ENCODE measurements around the gene SAMD10.

The SAMD10 gene

GRCh38 chr20:63955281-63955826, 24.1 kb downstream of the SAMD10 start:
- DNase-seq: peak; percentile 43

DNA sequence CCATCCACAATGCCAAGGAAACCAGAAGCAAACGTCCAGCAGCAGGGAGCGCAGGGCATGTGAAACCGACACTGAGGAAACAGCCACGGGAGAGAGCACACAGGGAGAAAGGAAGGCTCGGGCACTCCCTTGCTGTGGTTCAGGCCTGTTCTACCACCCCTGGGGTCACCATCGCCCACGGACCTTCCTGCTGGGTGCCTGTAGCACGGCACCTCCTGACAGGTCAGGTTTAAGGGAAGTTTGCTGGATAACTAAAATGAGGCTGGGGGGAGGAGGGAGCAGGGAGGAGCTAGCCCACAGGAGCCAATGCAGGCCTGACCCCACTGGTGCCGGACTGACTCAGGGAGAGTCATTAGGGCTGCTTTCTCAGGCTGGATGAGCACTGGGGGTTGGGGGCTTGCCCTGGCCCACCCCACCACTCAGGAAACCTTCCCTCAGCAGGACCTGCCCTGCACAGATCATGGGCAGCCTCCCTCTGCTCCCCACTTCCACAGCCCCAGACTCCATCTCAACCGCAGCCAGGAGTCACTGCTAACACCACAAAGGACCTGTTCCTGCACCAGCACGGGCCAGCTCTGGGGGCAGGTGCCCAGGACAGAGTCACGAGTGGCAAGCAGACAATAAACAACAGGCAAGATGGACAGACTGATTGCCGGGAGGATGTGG, 25.5 kb downstream of the SAMD10 start:
- no peak for DNase-seq

DNA sequence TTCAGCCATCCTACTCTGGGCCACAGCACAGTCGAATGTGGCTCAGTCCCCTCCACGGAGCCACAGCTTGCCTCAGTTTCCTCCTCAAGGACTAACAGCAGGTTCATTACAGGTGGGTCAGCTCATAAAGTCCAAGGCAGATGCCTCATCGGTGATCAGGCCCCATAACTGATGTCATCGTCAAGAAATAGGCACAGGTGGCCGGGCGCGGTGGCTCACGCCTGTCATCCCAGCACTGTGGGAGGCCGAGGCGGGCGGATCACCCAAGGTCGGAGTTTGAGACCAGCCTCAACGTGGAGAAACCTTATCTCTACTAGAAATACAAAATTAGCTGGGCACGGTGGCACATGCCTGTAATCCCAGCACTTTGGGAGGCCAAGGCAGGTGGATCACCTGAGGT, 26.7 kb downstream of the SAMD10 start:
- DNase-seq: no peak

DNA sequence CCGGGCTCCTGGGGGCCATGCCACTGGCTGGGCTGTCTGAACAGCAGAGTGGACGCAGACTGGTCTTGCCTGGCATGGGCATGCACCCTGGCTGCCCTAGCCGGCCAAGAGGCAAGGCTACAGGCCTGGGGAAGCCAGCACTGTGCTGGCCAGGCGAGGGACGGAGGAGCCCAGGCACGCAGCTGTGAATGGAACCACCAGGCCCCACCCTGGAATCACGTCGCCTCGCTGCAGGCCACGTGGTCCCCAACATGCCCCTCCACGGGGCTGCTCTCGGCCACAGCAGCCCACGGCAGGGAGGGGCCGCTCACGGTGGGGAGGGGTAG, 27.3 kb downstream of the SAMD10 start:
- no peak for DNase-seq

- no peak for DNase-seq
Measured at GRCh38 chr20:63951398-63952209, 27.8 kb downstream of the SAMD10 start.

DNA sequence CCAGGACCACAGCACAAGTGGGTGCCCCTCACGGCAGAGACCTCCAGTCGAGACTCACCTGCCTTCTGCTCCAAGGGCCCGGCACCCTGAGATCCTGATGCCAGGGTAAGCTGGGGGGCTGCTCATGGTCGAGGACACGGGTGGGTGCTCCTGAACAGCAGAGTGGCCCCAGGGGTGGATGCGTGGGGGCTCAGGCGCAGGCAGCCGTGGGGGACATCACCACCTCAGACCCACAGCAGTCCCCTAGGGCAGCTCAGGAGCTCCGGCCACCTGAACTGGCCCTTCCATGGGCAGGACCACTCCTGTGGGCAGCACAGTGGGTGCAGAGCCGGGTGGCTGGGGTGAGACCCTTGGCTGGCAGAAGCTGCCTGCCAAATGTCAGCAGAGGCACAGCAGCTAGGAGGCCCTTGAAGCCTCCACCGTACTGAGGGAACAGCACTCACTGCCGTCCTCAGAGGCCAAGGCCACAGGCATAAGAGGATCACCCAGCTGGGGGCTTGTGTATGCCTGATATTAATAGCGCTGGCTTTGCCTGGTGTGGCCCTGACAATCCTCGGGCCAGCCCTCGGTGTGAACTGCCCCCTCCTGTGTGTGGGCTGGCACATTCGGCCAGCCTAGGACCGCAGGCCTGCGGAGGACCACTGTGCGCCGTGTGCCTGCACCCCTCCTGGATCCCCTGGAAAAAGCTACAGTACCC, 28.6 kb downstream of the SAMD10 start:
- no peak for DNase-seq

DNA sequence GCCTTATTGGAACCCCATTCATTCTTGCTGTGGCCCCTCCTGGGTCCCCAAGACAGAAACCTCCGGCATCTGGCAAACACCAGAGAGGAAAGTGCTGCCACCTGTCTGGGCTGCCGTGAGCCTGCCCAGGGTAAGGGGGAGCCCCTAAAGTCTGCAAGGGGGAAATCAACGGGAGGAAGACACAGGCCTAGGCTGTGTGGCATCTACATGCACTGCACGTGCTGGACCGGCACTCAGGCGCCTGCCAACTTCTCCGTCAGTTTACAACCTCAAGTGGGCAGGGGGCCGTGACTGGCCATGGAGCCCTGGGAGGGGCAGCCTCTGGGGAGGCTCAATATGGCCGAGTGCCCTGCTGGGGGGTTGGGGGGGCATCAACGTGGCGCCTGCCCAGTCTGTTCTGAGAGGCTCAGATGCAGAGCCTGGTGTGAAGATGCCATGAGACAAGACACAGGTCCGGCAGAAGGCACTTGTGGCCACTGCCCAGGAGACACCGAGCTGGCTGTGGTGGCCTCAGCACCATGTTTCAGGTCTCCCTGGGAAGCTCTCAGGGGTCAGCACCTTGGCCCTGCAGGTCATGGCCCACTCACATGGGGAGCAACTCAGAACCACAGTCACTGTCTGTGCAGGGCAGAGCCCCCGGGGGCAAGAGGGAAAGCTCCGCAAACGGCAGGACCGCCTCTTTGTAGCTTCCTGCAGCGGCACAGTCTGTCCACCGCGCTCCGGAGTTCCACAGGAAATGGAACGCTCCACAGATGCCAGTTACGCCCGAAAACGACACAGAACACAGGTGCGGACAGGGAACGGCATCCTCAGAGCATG, 31.6 kb downstream of the SAMD10 start:
- DNase-seq: peak; percentile 33

DNA sequence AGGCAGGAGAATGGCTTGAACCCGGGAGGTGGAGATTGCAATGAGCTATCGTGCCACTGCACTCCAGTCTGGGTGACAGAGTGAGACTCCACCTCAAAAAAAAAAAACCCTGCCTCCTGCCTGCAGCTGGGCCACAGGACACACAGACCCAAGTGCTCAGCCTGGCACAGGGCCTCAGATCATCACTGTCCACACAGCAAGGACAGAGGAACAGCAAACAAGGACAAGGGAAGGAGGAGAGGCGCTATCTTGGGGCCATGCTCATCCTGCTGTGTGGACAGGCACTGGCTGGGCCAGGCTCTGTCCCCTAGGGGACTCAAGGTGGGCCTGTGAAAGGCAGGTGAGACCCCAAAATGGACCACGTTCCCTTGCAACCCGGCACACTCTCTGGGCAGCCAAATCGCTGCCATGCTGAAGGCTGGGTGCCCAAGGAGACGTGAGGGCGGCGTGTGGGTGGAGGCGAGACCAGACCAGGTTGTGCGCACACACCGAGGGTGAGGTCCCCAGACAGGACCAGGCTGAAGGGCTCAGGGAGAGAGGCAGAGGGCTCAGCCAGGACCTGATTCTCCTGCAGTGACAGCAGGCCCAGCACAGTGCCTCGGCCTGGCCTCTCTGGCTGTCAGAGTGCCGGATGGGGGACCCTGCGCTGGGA, 32.3 kb downstream of the SAMD10 start:
- no peak for DNase-seq

DNA sequence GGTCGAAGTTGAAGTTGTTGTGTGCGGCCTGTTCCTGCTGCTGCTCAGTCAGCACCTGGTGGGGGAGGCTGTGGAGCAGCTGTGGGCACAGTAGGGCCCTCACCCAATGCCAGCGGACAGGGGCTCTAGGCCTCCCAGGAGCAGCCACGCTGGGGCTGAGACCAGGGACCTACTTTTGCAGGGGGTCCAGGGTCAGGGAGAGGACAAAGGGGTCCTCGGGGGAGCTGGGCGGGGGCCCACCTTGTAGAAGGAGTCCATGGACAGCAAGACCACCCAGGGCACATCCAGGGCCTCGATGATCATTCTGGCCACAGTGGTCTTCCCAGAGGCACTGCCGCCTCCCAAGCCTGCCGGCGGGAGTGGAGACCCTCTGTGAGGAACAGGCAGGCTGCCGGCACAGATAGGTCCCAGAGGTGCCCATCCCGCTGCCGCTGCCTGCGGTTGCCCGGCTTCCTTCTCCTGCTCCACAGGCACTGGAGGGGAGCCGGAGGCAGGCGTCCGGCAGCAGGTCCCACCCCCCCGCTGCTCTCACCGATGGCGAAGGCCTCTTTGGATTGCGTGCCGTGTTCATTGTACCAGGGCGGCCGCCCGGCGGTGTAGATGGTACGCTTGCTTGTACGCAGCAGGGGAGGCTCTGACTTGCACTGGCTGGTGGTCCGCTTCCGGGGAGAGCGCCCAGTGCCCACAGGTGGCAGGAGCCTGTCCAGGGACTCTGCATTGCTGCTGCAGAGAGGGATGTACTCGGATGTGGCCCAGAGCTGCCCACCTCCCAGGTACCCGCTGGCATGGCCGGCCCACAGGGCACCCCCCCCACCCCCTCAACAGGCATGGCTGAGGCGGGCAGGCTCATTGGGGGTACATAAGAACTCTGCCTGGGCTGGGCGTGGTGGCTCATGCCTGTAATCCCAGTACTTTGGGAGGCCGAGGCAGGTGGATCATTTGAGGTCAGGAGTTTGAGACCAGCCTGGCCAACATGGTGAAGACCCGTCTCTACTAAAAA, 33.2 kb downstream of the SAMD10 start:
- no peak for DNase-seq

GRCh38 chr20:63945031-63945658, 34.3 kb downstream of the SAMD10 start:
- DNase-seq: no peak

GRCh38 chr20:63944078-63944941, 35.1 kb downstream of the SAMD10 start:
- no peak for DNase-seq

DNA sequence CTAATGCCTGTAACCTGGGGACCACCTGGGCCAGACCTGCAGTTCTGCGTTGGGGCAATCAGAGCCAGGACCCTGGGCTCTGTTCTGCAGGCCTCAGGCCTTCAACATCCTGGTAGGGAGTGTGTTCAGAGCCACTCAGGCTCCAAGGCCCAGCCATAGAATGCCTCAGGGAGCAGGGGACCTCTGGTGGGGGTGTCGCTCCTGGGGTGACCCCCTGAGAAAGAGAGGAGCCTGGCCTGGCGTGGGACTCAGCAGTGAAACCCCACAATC, 35.7 kb downstream of the SAMD10 start:
- no peak for DNase-seq

DNA sequence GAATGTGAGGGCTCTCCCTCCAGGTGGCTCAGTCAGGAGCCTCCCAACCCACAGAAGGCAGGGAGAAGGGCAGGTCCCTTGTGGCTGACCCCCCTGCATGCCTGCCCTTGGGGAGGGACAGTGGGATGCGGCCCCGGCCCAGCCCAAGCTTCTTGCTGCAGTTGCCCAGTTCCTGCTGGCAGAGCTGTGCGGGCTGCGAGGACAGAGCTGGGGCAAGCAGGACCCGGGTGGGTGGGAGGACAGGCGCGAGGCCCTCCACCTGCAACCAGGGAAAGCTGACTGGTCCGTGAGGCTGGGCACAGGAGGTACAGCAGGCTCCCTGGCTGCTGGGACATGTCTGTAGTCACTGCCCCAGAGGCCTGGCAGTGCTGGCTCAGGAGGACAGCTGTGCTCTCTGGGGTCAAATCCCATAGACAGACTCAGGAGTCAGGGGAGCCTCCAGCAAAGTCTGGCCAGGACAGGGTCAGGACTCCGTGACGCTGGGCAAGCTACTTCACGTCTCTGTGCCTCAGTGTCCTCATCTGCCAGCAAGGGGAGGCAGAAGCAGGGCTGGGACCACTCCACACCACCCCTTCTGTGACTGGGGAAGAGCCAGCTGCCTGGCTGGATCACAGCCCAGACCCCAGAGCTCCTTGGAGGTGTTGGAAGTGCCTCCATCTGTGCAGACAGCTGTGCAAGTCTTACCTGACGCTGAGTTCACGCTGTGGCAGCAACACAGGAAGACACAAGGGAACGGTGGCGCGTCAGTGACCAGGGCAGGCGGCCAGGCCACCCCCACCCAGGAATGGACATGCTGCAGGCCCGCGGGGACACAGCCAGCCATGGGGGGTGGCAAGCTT, 36.3 kb downstream of the SAMD10 start:
- no peak for DNase-seq

GRCh38 chr20:63942250-63942951, 37.0 kb downstream of the SAMD10 start:
- peak; percentile 47 for DNase-seq

- peak; percentile 88 for DNase-seq
Measured at GRCh38 chr20:63941282-63942081, 38.0 kb downstream of the SAMD10 start.

DNA sequence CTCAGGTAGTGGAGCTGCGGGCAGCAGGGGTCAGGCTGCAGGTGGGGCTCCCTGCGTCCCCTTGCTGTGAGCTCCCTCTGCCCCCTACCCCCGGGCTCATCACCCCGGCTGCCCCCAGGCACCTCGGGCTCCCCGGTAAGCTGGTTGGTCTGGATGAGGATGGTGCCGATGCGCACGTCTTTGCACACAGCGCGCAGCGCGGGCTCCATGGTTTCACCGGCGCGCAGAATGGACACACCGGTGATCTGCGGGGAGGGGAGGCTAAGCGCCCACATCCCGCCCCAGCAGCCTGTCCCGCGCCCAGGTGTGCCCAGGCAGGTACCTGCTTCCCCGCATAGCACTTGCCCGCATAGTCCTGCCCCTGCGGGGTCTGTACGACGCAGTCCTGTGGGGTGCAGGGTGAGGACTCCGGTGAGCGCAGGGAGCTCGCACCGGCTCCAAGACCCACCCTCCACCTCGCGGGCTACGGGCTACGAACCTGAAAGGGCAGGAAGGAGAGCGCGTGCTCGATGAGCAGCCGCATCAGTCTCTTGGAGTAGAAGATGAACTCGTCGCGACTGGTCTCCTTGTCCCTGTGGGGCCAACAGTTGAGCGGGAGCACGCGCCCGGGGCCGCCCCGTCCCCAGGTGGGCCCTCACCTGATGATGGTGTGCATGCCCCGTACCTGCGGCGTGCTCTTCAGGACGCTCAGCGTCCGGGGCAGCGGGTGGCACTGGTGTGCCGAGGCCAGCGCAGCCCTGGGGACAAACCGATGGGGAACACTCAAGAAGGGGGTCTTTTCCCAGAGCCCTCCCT, 38.8 kb downstream of the SAMD10 start:
- DNase-seq: no peak
